ENCODE data around the gene CYGB. TPM values are rescaled to one million over a fixed set of nuclear protein-coding genes. Genes with fewer than 3 reads are reported as not detected.
A peak's percentile ranks its signal among the peaks of the same experiment; 100 is the strongest.

Gene CYGB
- total and polyA plus RNA-seq, 2 of the 13 experiments (the other 11 are each of a cell fraction or from before 2014, with no cell fraction given) = 18.9 to 27.1 TPM

DNA sequence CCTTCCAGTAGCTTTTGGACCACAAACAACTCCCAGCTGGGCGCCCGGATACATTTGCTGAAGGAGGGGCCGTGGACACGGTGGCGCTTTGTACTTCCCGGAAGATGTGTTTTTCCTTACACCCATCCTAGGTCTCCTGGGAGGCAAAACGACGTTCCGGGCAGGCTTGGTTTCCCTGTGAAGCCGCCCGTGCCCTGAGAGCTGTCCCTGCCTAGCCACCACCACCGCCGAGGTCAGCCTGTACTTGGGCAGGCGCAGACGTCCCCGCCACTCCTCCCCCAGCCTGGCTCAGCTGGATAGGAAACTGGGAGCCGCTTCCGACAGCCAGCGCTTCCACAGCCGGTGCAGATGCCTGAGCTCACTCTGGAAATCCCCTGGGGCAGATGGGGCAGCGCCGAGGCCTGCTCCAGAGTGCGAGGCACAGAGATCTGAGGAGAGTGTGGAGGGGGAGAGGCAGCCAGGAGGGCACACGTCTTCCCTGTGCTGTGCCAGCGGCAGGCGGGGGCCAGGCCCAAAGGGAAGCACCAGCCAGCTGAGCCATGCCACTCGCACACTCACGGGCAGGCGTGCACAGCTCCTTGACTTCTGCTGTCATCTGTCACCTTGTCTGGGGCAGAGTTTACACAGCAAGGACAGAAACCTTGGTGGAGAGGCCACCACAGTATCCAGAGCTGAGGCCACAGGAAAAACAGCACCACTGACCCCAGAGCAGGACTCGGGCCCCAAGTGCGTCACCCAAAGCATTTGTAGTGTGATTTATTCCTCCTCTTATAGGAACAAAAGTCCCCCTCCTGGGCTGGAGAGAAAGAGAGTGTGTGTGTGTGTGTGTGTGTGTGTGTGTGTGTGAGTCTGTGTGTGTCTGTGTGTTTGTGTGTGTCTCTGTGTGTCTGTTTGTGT, 39.3 kb downstream of the CYGB start (continued):
- TF ChIP-seq, protein P1, sequence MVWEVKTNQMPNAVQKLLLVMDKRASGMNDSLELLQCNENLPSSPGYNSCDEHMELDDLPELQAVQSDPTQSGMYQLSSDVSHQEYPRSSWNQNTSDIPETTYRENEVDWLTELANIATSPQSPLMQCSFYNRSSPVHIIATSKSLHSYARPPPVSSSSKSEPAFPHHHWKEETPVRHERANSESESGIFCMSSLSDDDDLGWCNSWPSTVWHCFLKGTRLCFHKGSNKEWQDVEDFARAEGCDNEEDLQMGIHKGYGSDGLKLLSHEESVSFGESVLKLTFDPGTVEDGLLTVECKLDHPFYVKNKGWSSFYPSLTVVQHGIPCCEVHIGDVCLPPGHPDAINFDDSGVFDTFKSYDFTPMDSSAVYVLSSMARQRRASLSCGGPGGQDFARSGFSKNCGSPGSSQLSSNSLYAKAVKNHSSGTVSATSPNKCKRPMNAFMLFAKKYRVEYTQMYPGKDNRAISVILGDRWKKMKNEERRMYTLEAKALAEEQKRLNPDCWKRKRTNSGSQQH (CRISPR knock-in tag; IDR thresholded peaks at IDR 0.05; ENCODE audit: low read depth) = no peak; the same call in none of the 2 replicates
- peak; percentile 41; the same call in 1 of the 2 replicates for TF ChIP-seq YEATS4 (CRISPR knock-in tag; IDR thresholded peaks at IDR 0.05; ENCODE audit: borderline replicate concordance)
- TF ChIP-seq, protein P2, sequence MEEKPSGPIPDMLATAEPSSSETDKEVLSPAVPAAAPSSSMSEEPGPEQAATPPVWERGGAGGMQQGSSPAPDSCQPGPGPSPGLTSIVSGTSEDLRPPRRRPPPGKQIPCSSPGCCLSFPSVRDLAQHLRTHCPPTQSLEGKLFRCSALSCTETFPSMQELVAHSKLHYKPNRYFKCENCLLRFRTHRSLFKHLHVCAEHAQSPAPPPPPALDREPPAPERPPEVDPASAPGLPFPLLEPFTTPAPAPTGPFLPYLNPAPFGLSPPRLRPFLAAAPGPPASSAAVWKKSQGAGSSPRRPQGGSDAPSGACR (CRISPR knock-in tag; IDR thresholded peaks at IDR 0.05) = peak; percentile 97
- TF ChIP-seq RORA (CRISPR knock-in tag; IDR thresholded peaks at IDR 0.05) = no peak
- 0 out of 2 replicates have a peak, but pooled peaks have one; percentile 29 for TF ChIP-seq POLR2AphosphoS5 (IDR thresholded peaks at IDR 0.05; ENCODE audit: low read depth, low read length)
- TF ChIP-seq ZNF773 (CRISPR knock-in tag; IDR thresholded peaks at IDR 0.05; ENCODE audit: borderline replicate concordance) = 0 out of 2 replicates have a peak, but pooled peaks have one; percentile 67
- TF ChIP-seq, protein P3, sequence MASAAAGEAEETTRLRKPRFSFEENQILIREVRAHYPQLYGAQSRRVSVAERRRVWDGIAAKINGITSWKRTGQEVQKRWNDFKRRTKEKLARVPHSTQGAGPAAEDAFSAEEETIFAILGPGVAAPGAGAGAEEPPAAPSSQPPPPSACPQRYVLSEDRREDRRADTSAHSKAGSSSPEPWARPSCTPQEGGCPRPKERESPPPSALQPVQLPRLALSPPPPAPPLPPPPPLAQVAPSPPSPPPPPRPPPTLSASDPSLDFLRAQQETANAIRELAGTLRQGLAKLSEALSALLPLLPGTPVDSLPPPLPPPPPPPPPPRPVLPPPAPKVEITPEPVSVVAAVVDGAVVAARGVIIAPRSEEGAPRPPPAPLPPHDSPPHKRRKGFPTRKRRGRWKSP (CRISPR knock-in tag; IDR thresholded peaks at IDR 0.05) = peak; percentile 58; the same call in 1 of the 2 replicates
- no peak for TF ChIP-seq SP5 (CRISPR knock-in tag; IDR thresholded peaks at IDR 0.05; ENCODE audit: borderline replicate concordance, low read depth)
- TF ChIP-seq ZBTB7A (CRISPR knock-in tag; IDR thresholded peaks at IDR 0.05) = no peak
- peak; percentile 76; the same call in 1 of the 2 replicates for TF ChIP-seq ZFP1 (CRISPR knock-in tag; IDR thresholded peaks at IDR 0.05)
- TF ChIP-seq NR3C1 (CRISPR knock-in tag; IDR thresholded peaks at IDR 0.05) = no peak
- TF ChIP-seq ZNF136 (CRISPR knock-in tag; IDR thresholded peaks at IDR 0.05; ENCODE audit: low read depth) = no peak
- TF ChIP-seq ETV6 (CRISPR knock-in tag; conservative IDR thresholded peaks at IDR 0.05) = 0 out of 2 replicates have a peak, but pooled peaks have one; percentile 22
- TF ChIP-seq MEIS2 (CRISPR knock-in tag; IDR thresholded peaks at IDR 0.05) = peak; percentile 85; the same call in 1 of the 2 replicates
- TF ChIP-seq, protein P4, sequence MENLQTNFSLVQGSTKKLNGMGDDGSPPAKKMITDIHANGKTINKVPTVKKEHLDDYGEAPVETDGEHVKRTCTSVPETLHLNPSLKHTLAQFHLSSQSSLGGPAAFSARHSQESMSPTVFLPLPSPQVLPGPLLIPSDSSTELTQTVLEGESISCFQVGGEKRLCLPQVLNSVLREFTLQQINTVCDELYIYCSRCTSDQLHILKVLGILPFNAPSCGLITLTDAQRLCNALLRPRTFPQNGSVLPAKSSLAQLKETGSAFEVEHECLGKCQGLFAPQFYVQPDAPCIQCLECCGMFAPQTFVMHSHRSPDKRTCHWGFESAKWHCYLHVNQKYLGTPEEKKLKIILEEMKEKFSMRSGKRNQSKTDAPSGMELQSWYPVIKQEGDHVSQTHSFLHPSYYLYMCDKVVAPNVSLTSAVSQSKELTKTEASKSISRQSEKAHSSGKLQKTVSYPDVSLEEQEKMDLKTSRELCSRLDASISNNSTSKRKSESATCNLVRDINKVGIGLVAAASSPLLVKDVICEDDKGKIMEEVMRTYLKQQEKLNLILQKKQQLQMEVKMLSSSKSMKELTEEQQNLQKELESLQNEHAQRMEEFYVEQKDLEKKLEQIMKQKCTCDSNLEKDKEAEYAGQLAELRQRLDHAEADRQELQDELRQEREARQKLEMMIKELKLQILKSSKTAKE (CRISPR knock-in tag; IDR thresholded peaks at IDR 0.05; ENCODE audit: borderline replicate concordance) = peak; percentile 54
- no peak for TF ChIP-seq ZNF570 (CRISPR knock-in tag; IDR thresholded peaks at IDR 0.05; ENCODE audit: borderline replicate concordance)
- peak; percentile 47; the same call in 1 of the 2 replicates for TF ChIP-seq STAT5B (CRISPR knock-in tag; IDR thresholded peaks at IDR 0.05)
- TF ChIP-seq ZBTB21 (CRISPR knock-in tag; IDR thresholded peaks at IDR 0.05) = no peak; the same call in 1 of the 2 replicates
- TF ChIP-seq SNAPC2 (CRISPR knock-in tag; IDR thresholded peaks at IDR 0.05) = no peak
- no peak for TF ChIP-seq GABPA (IDR thresholded peaks at IDR 0.05; ENCODE audit: low read depth, low read length)
- TF ChIP-seq GABPA (CRISPR knock-in tag; IDR thresholded peaks at IDR 0.05; ENCODE audit: low read depth) = 0 out of 2 replicates have a peak, but pooled peaks have one; percentile 18
- TF ChIP-seq ZNF121 (CRISPR knock-in tag; IDR thresholded peaks at IDR 0.05) = no peak
- TF ChIP-seq, protein P5, sequence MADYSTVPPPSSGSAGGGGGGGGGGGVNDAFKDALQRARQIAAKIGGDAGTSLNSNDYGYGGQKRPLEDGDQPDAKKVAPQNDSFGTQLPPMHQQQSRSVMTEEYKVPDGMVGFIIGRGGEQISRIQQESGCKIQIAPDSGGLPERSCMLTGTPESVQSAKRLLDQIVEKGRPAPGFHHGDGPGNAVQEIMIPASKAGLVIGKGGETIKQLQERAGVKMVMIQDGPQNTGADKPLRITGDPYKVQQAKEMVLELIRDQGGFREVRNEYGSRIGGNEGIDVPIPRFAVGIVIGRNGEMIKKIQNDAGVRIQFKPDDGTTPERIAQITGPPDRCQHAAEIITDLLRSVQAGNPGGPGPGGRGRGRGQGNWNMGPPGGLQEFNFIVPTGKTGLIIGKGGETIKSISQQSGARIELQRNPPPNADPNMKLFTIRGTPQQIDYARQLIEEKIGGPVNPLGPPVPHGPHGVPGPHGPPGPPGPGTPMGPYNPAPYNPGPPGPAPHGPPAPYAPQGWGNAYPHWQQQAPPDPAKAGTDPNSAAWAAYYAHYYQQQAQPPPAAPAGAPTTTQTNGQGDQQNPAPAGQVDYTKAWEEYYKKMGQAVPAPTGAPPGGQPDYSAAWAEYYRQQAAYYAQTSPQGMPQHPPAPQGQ (CRISPR knock-in tag; IDR thresholded peaks at IDR 0.05; ENCODE audit: borderline replicate concordance) = no peak
